Activated CD4-positive, alpha-beta T cell treated with anti-CD3 and anti-CD28 coated beads for 48 hours (primary cell): ENCODE data around the gene DMPK.

ENCODE experiments used
- DNase-seq: peaks from one replicate; pipeline ENCODE4 v3.0.0-alpha.2; 2020

DMPK gene

GRCh38 chr19:45785097-45785496, 2.8 kb upstream of the DMPK start:
- no peak for DNase-seq

- no peak for DNase-seq
Measured at GRCh38 chr19:45784096-45784495, 1.8 kb upstream of the DMPK start.

GRCh38 chr19:45782820-45783785, 813 bp upstream of the DMPK start:
- DNase-seq: no peak

- DNase-seq: no peak
Measured at GRCh38 chr19:45781214-45782161, 802 bp downstream of the DMPK start.

- DNase-seq: no peak
Measured at GRCh38 chr19:45780448-45781213, 1.7 kb downstream of the DMPK start.

GRCh38 chr19:45780146-45780447, 2.2 kb downstream of the DMPK start:
- DNase-seq: no peak

GRCh38 chr19:45779231-45780145, 2.8 kb downstream of the DMPK start:
- peak; percentile 97 for DNase-seq

- no peak for DNase-seq
Measured at GRCh38 chr19:45778010-45778661, 4.2 kb downstream of the DMPK start.

GRCh38 chr19:45777395-45777961, 4.8 kb downstream of the DMPK start:
- no peak for DNase-seq

- DNase-seq: no peak
Measured at GRCh38 chr19:45774765-45775164, 7.5 kb downstream of the DMPK start.

GRCh38 chr19:45773384-45773783, 8.9 kb downstream of the DMPK start:
- DNase-seq: no peak

- no peak for DNase-seq
Measured at GRCh38 chr19:45772912-45773311, 9.4 kb downstream of the DMPK start.

- no peak for DNase-seq
Measured at GRCh38 chr19:45772130-45772840, 10.0 kb downstream of the DMPK start.

GRCh38 chr19:45771311-45771933, 10.9 kb downstream of the DMPK start:
- DNase-seq: no peak

GRCh38 chr19:45770192-45771101, 11.8 kb downstream of the DMPK start:
- DNase-seq: peak; percentile 93

- peak; percentile 62 for DNase-seq
Measured at GRCh38 chr19:45769821-45770191, 12.5 kb downstream of the DMPK start.

- peak; percentile 98 for DNase-seq
Measured at GRCh38 chr19:45768984-45769782, 13.1 kb downstream of the DMPK start, which contains the start of gene SIX5. SIX5 (minus strand) TSS chr19:45769252; CDS start chr19:45768844, 408 bp downstream.

- DNase-seq: peak; percentile 59
Measured at GRCh38 chr19:45768655-45768983, 13.7 kb downstream of the DMPK start.
